ENCODE data around the gene CMBL.
A peak's percentile ranks its signal among the peaks of the same experiment; 100 is the strongest.
"Not testable (repeated sequence)": the region's sequence is repeated elsewhere in the genome, so short reads cannot be mapped to it uniquely, and the experiment has no call there.

Gene CMBL

GRCh38 chr5:10307206-10308148, at the start of gene CMBL:
TSS of gene CMBL (minus strand) at chr5:10307902. CDS start at chr5:10290762, 17,140 bp downstream.
- no peak for DNase-seq (ENCODE audit: low read depth in 2 of 2)

DNA sequence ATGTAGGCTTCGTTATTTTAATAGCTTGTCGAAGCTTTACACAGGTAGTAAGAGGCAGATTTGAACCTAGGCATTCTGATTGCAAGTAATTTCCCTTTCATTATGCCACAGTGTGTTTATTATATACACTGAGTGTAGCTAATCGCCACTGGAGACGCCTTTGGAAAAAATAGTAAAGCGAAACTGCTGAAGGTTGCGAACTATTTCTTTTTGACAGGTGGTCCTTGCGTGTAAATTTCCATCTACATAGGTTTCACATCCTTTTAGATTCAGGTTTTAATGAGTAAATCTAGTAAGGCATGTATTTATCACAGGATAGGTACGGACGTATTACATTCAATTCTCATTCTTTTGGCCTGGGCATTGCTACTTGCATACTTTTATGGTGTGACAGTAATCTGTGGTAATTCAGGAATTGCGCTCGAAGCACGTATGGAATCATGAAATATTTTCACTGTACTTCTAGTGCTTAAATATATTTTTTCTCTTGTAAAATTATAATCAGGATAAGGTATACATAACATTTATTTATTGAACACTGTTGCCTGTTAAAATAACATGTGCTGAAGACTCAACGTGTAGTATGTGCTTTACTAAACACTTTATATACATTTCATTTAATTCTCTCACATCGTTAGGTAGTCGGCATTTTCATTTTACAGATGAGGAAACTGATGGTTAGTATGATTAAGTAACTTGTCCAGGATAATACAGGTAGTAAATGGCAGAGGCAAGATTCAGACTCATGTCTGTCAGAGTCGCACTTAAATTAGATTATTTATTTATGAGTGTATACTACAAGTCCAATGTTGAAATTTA, 47.6 kb upstream of the CMBL start:
- DNase-seq (ENCODE audit: low read depth in 2 of 2) = no peak

- DNase-seq (ENCODE audit: low read depth in 2 of 2) = peak in 1 of 2 donors; percentile 17
Measured at GRCh38 chr5:10354048-10354872, 46.6 kb upstream of the CMBL start.

GRCh38 chr5:10353241-10354047, 45.7 kb upstream of the CMBL start, which contains the start of gene MARCHF6:
TSS of gene MARCHF6 (plus strand) at chr5:10353695. CDS start at chr5:10353899, 204 bp downstream.
- DNase-seq (ENCODE audit: low read depth in 2 of 2) = peak; percentile 89 to 93

GRCh38 chr5:10352430-10353240, 44.9 kb upstream of the CMBL start:
- no peak for DNase-seq (ENCODE audit: low read depth in 2 of 2)

DNA sequence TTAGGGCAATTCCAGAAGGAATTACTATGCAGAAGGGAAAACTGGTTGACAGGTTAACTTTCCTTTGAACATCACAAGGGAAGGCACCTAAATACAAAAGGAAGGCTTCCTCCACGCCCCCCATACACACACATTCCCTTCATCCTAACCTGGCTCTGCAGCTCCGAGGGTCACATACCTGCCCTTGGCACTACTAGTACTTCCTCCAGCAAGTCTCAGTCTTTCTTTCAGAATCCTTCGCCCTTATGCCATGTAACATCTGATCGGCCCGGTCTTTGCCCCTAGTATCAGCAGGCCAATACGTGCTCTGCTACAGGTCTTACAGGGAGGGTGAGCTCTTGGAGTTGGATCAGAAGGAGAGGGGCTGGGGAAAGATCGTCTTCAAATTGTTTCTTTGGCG, 44.2 kb upstream of the CMBL start:
- DNase-seq (ENCODE audit: low read depth in 2 of 2) = no peak

- no peak for DNase-seq (ENCODE audit: low read depth in 2 of 2)
Measured at GRCh38 chr5:10351199-10351905, 43.6 kb upstream of the CMBL start.

DNA sequence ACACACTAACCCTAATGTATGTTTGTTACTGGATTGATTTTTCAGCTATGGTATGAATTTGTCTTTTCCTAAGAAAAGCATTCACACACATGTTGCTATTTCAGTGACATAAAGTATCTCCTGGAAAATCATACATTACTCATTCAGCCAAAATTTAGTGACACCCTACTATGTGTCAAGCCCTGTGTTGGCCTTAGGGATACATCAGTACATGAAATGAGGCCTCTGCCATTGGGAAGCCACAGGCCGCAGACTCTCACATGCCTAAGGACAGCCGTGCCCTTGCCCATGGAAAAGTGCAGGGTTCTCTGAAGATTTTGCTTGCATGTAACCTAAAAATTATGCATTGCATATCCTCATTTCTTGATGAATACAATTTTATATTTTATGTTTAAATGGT, 40.6 kb upstream of the CMBL start:
- DNase-seq (ENCODE audit: low read depth in 2 of 2) = no peak

- DNase-seq (ENCODE audit: low read depth in 2 of 2) = not testable (repeated sequence)
Measured at GRCh38 chr5:10344461-10345106, 36.9 kb upstream of the CMBL start.

- DNase-seq (ENCODE audit: low read depth in 2 of 2) = no peak
Measured at GRCh38 chr5:10343486-10343885, 35.8 kb upstream of the CMBL start.

DNA sequence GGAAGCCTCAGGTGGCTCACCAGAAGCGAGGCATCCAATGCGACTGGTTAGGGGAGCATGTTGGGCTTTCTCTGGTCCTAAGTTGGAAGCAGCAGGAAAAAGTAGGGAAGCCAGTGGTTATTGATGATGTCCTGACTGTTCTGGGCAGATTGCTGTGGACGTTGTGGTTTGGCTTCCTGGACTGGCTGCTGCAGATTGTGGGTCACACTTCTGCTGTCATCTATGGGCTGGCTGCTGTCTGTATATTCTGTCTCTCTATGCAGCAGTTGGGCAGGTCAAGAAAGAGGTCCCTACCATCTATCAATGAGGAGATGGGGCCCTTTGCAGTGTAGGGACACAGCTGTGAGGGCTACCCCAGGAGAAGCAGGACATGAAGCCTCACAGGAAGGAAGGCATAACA, 32.3 kb upstream of the CMBL start:
- no peak for DNase-seq (ENCODE audit: low read depth in 2 of 2)

- DNase-seq (ENCODE audit: low read depth in 2 of 2) = no peak
Measured at GRCh38 chr5:10339058-10339811, 31.5 kb upstream of the CMBL start.

DNA sequence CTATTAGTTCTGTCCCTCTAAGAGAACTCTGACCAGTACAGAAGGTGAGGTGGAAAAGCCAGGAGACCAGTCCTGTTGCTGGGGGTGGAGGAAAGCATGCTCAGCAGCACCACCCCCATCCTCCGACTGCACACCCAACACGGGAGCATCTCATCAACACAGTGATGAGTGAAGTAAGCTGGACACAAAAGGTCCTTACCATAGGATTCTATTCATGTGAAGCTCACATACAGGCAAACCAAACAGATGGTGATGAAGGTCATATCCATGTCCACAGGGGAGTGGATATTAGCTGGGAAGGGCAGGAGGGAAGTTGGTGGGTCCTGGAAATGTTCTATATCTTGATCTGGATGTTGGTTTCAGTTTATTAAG, 31.0 kb upstream of the CMBL start:
- no peak for DNase-seq (ENCODE audit: low read depth in 2 of 2)

- no peak for DNase-seq (ENCODE audit: low read depth in 2 of 2)
Measured at GRCh38 chr5:10337986-10338385, 30.3 kb upstream of the CMBL start.

GRCh38 chr5:10337107-10337506, 29.4 kb upstream of the CMBL start:
- DNase-seq (ENCODE audit: low read depth in 2 of 2) = no peak

DNA sequence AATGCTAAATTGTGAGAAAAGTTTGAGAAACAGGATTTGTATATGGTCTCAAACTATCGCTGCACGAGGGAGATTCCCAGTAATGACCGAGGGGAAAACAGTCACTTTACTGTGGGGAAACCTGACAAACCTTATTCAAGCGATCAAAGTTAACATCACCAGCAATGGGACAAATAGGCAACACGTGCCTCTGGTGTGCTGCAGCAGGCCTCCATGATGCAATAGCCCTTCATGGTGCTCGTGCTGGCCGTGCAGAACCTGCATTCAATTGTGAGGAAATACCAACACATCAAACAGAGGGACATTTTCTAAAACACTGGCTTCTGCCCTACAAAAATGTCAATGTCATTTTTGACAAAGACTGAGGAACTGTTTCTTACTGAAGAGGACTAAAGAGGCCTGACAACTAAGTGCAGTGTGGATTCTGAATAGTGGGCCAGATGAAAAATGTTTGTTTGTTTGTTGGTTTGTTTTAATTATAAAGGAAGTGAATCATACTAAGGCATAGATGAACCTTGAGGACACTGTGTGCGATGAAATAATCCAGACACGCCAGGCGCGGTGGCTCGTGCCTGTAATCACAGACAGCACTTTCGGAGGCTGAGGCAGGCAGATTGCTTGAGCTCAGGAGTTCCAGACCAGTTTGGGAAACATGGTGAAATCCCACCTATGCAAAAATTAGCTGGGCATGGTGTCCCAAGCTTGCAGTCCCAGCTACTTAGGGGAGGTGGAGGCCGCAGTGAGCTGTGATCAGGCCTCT, 28.2 kb upstream of the CMBL start:
- DNase-seq (ENCODE audit: low read depth in 2 of 2) = no peak

GRCh38 chr5:10334831-10335230, 27.1 kb upstream of the CMBL start:
- DNase-seq (ENCODE audit: low read depth in 2 of 2) = no peak
